Measurements from ENCODE around the gene CYTL1.

DNA sequence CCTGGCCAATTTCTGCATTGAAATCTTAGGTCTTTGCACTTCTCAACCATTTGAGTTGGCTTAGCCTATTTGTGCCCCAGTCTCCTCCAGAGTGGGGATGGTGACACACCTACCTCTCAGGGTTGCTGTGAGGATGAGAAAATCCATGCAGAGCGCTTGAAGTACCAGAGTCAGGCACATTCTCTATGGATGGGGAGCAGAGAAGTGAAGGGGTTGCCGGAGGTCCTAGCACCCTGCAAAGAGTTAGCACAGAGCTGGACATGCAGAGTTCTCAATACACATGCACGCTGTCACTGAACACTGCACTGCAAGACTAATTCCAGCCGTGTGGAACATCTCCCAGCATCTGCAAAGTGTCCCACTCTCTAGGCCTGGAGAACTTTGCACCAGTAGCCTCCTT lies 29.5 kb upstream of the CYTL1 start:
- TF ChIP-seq, protein P1, sequence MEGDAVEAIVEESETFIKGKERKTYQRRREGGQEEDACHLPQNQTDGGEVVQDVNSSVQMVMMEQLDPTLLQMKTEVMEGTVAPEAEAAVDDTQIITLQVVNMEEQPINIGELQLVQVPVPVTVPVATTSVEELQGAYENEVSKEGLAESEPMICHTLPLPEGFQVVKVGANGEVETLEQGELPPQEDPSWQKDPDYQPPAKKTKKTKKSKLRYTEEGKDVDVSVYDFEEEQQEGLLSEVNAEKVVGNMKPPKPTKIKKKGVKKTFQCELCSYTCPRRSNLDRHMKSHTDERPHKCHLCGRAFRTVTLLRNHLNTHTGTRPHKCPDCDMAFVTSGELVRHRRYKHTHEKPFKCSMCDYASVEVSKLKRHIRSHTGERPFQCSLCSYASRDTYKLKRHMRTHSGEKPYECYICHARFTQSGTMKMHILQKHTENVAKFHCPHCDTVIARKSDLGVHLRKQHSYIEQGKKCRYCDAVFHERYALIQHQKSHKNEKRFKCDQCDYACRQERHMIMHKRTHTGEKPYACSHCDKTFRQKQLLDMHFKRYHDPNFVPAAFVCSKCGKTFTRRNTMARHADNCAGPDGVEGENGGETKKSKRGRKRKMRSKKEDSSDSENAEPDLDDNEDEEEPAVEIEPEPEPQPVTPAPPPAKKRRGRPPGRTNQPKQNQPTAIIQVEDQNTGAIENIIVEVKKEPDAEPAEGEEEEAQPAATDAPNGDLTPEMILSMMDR (IDR thresholded peaks at IDR 0.05), result no peak
- TF ChIP-seq POLR2A (IDR thresholded peaks at IDR 0.05), result no peak

Data from right lobe of liver (tissue), 4 donors.